A549 treated with CpdA at 1 μM for 4 hours (cell line): Measurements from ENCODE around the gene C19orf73. TPM values are rescaled to one million over a fixed set of nuclear protein-coding genes. Genes with fewer than 3 reads are reported as not detected.

Experiments
- total RNA-seq: library from RNA; stranded (reverse); fragments of 200-300 nt; extraction: Qiagen RNA extraction; gene quantifications from 5 replicates; pipeline ENCODE4 v1.2.3, GENCODE V29; 2022; ENCODE audit warnings: low read depth

C19orf73 gene
- total RNA-seq, result 1.2 to 2.5 TPM (median 1.8 TPM) in 5 replicates

GRCh38 chr19:49118565-49119410, at the start of gene C19orf73:
C19orf73 (minus strand) TSS chr19:49119143; CDS start chr19:49119022, 121 bp downstream.

GRCh38 chr19:49157445-49158224, 38.7 kb upstream of the C19orf73 start, which contains the start of gene TRPM4:
TRPM4 (plus strand) TSS chr19:49157792; CDS start chr19:49157867, 75 bp downstream.

DNA sequence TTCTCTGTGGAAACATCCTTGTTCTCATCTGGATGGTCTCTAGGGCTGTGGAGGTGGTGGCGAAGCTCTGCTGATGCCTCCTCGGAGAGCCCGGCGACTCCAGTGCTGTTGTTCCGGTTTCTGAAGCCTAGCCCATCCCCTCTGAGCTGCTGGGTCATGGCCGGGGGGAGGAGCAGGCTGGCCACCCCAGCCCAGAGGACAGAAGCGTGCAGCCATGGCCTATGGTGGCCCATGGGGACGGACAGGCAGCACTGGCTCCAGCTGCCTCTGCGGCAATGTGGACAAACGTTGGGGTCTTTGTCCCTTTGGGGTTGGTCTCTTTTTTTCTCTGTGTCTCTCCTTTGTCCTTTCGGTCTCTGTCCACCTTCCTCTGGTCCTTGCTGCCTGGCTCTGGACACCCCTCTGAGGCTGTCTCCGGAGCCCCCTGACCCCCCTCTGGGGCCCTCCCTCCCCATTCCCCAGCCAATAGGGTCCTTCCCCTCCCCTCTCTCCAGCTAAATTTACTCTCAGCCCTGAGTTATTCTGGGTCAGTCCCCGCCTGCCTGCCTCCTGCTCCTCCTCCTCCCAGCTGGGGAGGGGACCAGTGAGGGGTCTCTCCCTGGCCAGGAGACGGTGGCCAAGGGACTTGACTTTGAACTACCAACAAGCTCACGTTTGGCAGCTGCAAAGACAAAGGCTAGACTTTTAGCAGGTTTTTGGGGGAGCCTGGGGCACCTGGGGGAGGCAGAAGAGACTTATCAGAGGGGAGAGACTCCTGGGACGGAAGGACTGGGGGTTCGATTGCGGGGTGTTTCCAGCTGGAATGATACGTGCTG, 36.3 kb upstream of the C19orf73 start, which contains the start of gene HRC:
Gene HRC, minus strand, starts transcription at position 392 of the 815 bp plus-strand sequence. Its CDS starts 159 bp downstream, at position 233.

DNA sequence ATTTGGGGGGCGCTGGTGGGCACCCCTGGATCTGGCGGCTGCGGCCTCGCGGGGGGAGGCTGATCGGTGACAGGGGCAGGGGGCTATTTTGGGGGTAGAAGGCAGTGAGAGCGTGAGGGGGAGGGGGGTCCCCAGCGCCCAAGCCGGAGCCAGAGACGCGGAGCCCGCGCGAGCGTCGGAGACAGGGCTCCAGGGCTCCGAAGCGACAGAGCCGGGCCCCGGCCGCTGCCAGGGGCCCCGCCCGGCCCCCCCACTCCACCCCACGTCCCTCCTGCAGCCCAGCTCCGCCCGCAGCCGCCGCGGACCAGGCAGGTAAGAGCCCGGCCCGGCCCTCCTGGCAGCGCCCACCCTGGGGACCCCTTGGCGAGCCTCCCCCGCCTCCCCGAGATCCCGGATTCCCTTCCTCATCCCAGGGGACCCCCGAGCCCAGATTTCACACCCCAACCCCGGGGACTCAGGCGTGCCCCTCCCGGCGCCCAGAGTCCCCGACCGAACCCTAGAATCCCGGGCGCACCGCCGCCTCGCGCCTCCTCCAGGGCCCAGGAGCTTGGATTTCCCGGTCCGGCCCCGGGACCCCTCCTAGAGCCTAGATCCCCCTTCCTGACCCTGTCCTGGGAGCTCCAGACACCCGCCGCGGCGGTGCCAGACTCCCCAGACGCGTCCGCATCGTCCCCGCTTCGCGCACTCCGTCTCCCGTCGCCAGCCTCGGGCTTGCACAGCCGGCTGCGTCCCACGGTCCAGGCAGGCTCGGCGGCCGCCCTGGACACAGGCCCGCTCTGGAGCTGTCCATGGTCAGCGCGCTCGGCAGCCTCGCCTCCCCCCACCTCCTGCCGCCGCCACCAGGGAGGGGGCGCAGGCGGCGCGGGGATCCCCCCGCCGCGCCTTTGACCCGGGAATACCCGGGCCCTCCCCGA, 725 bp upstream of the C19orf73 start, which contains the start of gene PPFIA3:
Gene PPFIA3, plus strand, starts transcription at position 134 of the 914 bp plus-strand sequence. CDS start 8,330 bp downstream, outside the sequence.

DNA sequence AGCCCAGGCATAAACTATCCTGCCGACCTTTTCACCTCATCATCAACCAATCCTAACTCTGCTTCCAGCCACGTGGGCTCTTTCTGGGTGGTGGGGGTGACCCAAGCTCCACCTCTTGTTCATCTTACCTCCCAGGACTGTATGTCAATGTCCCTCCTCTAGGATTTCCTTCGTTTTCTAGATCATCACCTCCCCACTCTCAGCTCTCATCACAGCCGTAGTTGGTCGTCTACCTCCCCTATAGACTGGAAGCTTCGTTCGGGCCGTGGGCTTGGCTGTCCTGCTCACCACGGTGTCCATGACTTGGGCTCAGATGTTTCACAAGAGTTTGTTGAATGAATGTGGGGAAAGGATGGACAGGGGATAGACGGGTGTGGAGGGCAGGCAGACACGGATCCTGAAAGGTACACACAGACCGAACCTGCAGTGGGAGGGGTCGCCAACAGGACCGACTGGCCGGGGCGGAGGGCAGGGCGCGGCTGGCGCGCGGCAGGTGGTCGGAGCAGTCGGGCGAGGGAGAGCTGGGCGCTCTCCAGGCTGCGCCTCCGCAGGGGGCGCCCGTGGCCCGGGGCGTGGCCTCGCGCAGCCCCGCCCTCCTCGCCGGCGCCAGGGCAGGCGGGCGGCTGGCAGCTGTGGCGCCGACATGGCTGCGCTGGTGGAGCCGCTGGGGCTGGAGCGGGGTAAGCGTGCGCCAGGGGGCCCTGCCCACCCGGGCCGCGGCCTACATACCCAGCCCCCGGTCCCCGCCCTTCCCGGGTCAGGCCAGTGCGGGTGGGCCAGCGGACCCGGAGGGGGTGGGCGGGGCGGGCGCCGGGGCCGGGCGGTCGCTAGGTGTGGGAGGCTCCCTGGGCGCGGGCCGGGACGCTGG, 4.9 kb downstream of the C19orf73 start, which contains the start of gene LIN7B:
Gene LIN7B, plus strand, starts transcription at position 609 of the 868 bp plus-strand sequence. Its CDS starts 35 bp downstream, at position 644.

GRCh38 chr19:49085020-49085867, 33.7 kb downstream of the C19orf73 start, which contains the start of gene SNRNP70:
SNRNP70 (plus strand) TSS chr19:49085451; CDS start chr19:49086415, 964 bp downstream.

Other genes with a start within 250 kb of the C19orf73 start
- gene PPP1R15A, start 246.7 kb downstream of the C19orf73 start, total RNA-seq, result 94.1 to 157 TPM (median 116 TPM) in 5 replicates
- not detected in 5 replicates for gene TULP2, start 220.4 kb downstream of the C19orf73 start, total RNA-seq
- gene NUCB1, start 218.8 kb downstream of the C19orf73 start, total RNA-seq, result 185 to 225 TPM (median 213 TPM) in 5 replicates
- gene DHDH, start 185.4 kb downstream of the C19orf73 start, total RNA-seq, result 1.2 to 2.2 TPM (median 1.5 TPM) in 5 replicates
- gene BAX, start 164.3 kb downstream of the C19orf73 start, total RNA-seq, result 295 to 420 TPM (median 376 TPM) in 5 replicates
- gene FTL, start 153.8 kb downstream of the C19orf73 start, total RNA-seq, result 18,205 to 25,130 TPM (median 20,428 TPM) in 5 replicates
- 17.3 to 22.6 TPM (median 19.8 TPM) in 5 replicates for gene GYS1, start 125.8 kb downstream of the C19orf73 start, total RNA-seq
- 219 to 243 TPM (median 229 TPM) in 5 replicates for gene RUVBL2, start 125.3 kb downstream of the C19orf73 start, total RNA-seq
- not detected in 5 replicates for gene LHB, start 102.1 kb downstream of the C19orf73 start, total RNA-seq
- 0.09 to 0.44 TPM in 2 of 5 replicates, not detected in the others for gene CGB3, start 94.8 kb downstream of the C19orf73 start, total RNA-seq
- 0.27 to 0.70 TPM (median 0.32 TPM) in 4 of 5 replicates, not detected in the other for gene CGB2, start 87.3 kb downstream of the C19orf73 start, total RNA-seq
- 0.27 to 0.64 TPM (median 0.38 TPM) in 3 of 5 replicates, not detected in the others for gene CGB1, start 82.2 kb downstream of the C19orf73 start, total RNA-seq
- gene CGB5, start 75.3 kb downstream of the C19orf73 start, total RNA-seq, result 0.54 to 1.6 TPM (median 1.5 TPM) in 5 replicates
- gene CGB8, start 70.0 kb downstream of the C19orf73 start, total RNA-seq, result 2.1 to 8.1 TPM (median 4.6 TPM) in 5 replicates
- gene CGB7, start 61.4 kb downstream of the C19orf73 start, total RNA-seq, result 0.59 to 0.80 TPM (median 0.72 TPM) in 5 replicates
- 0.27 to 0.66 TPM (median 0.35 TPM) in 4 of 5 replicates, not detected in the other for gene NTF4, start 54.3 kb downstream of the C19orf73 start, total RNA-seq
- 0.01 TPM in 1 of 5 replicates, not detected in the others for gene KCNA7, start 46.4 kb downstream of the C19orf73 start, total RNA-seq
- 311 to 363 TPM (median 344 TPM) in 5 replicates for gene SNRNP70, start 33.7 kb downstream of the C19orf73 start, total RNA-seq
- 4.7 to 7.2 TPM (median 5.7 TPM) in 5 replicates for gene LIN7B, start 4.8 kb downstream of the C19orf73 start, total RNA-seq
- gene PPFIA3, start 401 bp upstream of the C19orf73 start, total RNA-seq, result 5.7 to 9.0 TPM (median 8.0 TPM) in 5 replicates
- gene HRC, start 36.3 kb upstream of the C19orf73 start, total RNA-seq, result 0.07 to 0.14 TPM in 2 of 5 replicates, not detected in the others
- gene TRPM4, start 38.6 kb upstream of the C19orf73 start, total RNA-seq, result 6.8 to 9.9 TPM (median 7.3 TPM) in 5 replicates
- gene SLC6A16, start 206.0 kb upstream of the C19orf73 start, total RNA-seq, result 1.0 to 1.3 TPM (median 1.1 TPM) in 5 replicates
- gene CD37, start 216.3 kb upstream of the C19orf73 start, total RNA-seq, result not detected in 5 replicates
- gene TEAD2, start 243.3 kb upstream of the C19orf73 start, total RNA-seq, result 14.6 to 19.1 TPM (median 16.8 TPM) in 5 replicates
- 0.30 to 0.81 TPM (median 0.47 TPM) in 4 of 5 replicates, not detected in the other for gene DKKL1, start 244.7 kb upstream of the C19orf73 start, total RNA-seq